Natural killer cell (primary cell): ENCODE measurements around the gene FAM98C. TPM values are rescaled to one million over a fixed set of nuclear protein-coding genes. Genes with fewer than 3 reads are reported as not detected.
A peak's percentile ranks its signal among the peaks of the same experiment; 100 is the strongest.
"Not testable (repeated sequence)": the region's sequence is repeated elsewhere in the genome, so short reads cannot be mapped to it uniquely, and the experiment has no call there.

Experiments used
- ATAC-seq, 3 donors: fragments of 150-1000 bp in 2 of 3; fragments of 200-7000 bp in 1 of 3; cut with Tn5 transposase; 1 replicate in 1 of 3; 2 replicates in 2 of 3; pipeline ENCODE4 v1.10.0; 2021; ENCODE audit warnings: mild to moderate bottlenecking in 2 of 3, moderate library complexity in 2 of 3
- DNase-seq, 2 donors: peaks; one replicate each; pipeline versions ENCODE4 v3.0.0 to v3.0.0-alpha.2; 2013 to 2021; ENCODE audit warnings: mixed read lengths in 1 of 2
- H3K27ac ChIP-seq: one replicate; pipeline ENCODE4 v1.5.1; 2013; ENCODE audit warnings: mild to moderate bottlenecking, low read length
- H3K27me3 ChIP-seq: one replicate; pipeline ENCODE4 v1.6.1; 2013; ENCODE audit warnings: low read length; ENCODE audit not compliant: control insufficient read depth, insufficient read depth
- H3K36me3 ChIP-seq: one replicate; pipeline ENCODE4 v1.6.1; 2013; ENCODE audit warnings: low read length; ENCODE audit not compliant: control insufficient read depth, insufficient read depth
- H3K4me1 ChIP-seq: one replicate; pipeline ENCODE4 v1.6.1; 2013; ENCODE audit warnings: low read length; ENCODE audit not compliant: control insufficient read depth, insufficient read depth
- H3K4me3 ChIP-seq: one replicate; pipeline ENCODE4 v1.5.1; 2013; ENCODE audit warnings: low read length
- H3K9me3 ChIP-seq: one replicate; pipeline ENCODE4 v1.6.1; 2013; ENCODE audit warnings: low read length; ENCODE audit not compliant: control insufficient read depth, insufficient read depth
- H3K27ac Mint-ChIP-seq, 2 donors: one replicate each; pipeline ENCODE4 v1.8.0; 2022; ENCODE audit warnings: mild to moderate bottlenecking in 2 of 2, mixed read lengths in 2 of 2, moderate library complexity in 1 of 2
- H3K27me3 Mint-ChIP-seq, 2 donors: one replicate each; pipeline ENCODE4 v1.8.0; 2022; ENCODE audit warnings: low read depth in 2 of 2, mixed read lengths in 2 of 2
- H3K36me3 Mint-ChIP-seq: one replicate; pipeline ENCODE4 v1.8.0; 2022; ENCODE audit warnings: mixed read lengths
- H3K4me1 Mint-ChIP-seq, 2 donors: one replicate each; pipeline ENCODE4 v1.8.0; 2022; ENCODE audit warnings: mixed read lengths in 2 of 2
- H3K4me3 Mint-ChIP-seq: one replicate; pipeline ENCODE4 v1.8.0; 2022; ENCODE audit warnings: mild to moderate bottlenecking, moderate library complexity, mixed read lengths
- H3K9me3 Mint-ChIP-seq, 2 donors: one replicate each; pipeline ENCODE4 v1.8.0; 2022; ENCODE audit warnings: mixed read lengths in 2 of 2
- WGBS: methylation state at CpG from one replicate; pipeline ENCODE4 v1.1.7; 2013; ENCODE audit warnings: missing lambda C conversion rate; ENCODE audit not compliant: insufficient coverage; 5-methylcytosine and 5-hydroxymethylcytosine counted together
- intact Hi-C: fragments of 100-400 bp; cut with micrococcal nuclease; formaldehyde crosslinking; loops from one replicate; pipeline ENCODE4 v1.14.2; 2022
- total RNA-seq, 4 donors: library from RNA; stranded (reverse); fragments of 120-200 nt in 1 of 4; gene quantifications; one replicate each; pipeline versions ENCODE4 v1.2.3 to v1.2.4, GENCODE V29; 2013 to 2022
- TF ChIP-seq, protein P1 (sequence below): fragments of 200-600 bp; IDR thresholded peaks from one replicate; pipeline ENCODE4 v1.8.0; 2022; ENCODE audit warnings: antibody characterized with exemption

FAM98C gene
- total RNA-seq, 3 donors from 2014 or later (not counting 1 experiment from before 2014, with no cell fraction given), result 36.9 to 42.1 (median 41.6) TPM

DNA sequence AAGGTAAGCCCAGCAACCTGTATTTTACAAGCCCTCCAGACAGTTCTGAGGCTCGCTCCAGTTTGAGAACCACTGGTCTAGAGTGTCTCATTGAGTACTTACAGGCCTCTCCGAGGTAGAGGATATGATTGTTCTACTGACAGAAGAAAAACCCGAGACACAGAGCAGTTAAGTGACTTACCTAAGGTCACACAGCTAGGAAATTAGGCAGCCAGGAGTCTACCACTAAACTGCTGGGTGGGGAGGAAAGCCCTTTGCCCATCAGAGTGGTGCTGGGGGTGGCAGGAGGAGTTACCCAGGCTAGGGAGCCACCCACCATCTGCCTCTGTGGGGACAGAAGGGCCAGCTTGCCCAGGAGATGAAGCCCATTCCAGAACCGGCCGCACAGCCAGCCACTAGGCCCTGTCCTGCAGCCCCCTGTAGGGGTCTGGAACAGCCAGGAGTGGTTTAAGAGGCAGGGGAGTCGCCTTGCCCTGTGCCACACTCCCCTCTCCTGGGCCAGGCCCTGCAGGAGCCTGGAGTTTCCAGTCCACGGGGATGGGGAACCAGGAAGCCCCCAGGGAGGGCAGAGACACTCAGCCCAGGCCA is 22.4 kb downstream of the FAM98C start:
- intact Hi-C loops, result no loop called here
- WGBS, result 81% methylated on average over 7 of the region's 7 CpGs
- no peaks in the 10 kb centered on the region for H3K9me3 ChIP-seq
- Mint-ChIP-seq H3K9me3 (no peaks in the 10 kb centered on the region), H3K4me3 (peak overlapping the region; percentile 47), H3K36me3 (no peaks in the 10 kb centered on the region), H3K4me1 (peaks cover 5 to 13% of the 10 kb centered on the region in 2 donors), H3K27me3 (peaks cover 5 to 6% of the 10 kb centered on the region in 2 donors), H3K27ac (no peak overlapping the region)
- ATAC-seq (no peak), DNase-seq (no peak)
- H3K36me3 ChIP-seq, result no peaks in the 10 kb centered on the region
- H3K27me3 ChIP-seq, result no peaks in the 10 kb centered on the region
- TF ChIP-seq, protein P1, sequence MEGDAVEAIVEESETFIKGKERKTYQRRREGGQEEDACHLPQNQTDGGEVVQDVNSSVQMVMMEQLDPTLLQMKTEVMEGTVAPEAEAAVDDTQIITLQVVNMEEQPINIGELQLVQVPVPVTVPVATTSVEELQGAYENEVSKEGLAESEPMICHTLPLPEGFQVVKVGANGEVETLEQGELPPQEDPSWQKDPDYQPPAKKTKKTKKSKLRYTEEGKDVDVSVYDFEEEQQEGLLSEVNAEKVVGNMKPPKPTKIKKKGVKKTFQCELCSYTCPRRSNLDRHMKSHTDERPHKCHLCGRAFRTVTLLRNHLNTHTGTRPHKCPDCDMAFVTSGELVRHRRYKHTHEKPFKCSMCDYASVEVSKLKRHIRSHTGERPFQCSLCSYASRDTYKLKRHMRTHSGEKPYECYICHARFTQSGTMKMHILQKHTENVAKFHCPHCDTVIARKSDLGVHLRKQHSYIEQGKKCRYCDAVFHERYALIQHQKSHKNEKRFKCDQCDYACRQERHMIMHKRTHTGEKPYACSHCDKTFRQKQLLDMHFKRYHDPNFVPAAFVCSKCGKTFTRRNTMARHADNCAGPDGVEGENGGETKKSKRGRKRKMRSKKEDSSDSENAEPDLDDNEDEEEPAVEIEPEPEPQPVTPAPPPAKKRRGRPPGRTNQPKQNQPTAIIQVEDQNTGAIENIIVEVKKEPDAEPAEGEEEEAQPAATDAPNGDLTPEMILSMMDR, result no peak
- H3K4me3 ChIP-seq, result peak overlapping the region; percentile 9
- H3K27ac ChIP-seq, result no peak overlapping the region
- H3K4me1 ChIP-seq, result peaks cover 10% of the 10 kb centered on the region

DNA sequence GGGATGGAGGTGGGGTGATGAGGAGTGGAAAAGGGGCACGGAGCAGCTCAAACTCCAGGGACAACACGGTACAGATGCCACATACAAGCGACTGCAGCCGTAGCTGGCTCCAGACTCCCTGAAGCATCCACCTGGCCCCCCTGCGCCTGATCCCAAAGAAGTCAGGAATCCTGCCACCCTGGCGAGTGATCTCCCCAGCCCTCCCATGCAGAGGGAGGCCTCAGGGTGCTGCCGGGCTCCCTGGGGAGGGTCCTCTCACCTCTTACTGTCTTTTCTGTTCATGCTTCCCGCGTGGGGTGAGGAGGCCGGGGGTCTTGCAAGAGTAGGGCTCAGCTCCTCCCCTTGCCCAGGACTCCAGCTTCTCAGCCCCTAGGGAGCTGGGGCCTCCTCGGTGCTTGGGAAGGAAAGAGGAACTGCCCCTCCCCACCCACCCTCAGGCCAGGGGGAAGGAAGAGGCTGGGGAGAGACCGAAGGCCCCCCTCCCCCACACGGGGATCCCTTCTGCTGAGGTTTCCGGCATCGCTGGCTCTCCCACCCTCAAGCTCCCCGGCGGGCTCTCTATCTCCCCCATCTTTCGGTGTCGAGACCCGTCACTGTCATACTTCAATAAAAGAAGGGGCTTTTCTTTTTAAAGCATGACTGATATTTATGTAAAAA is 23.0 kb downstream of the FAM98C start, which contains the start of gene RASGRP4:
RASGRP4 (minus strand) TSS at position 410 of the 657 bp plus-strand sequence; CDS start at position 282, 128 bp downstream.
- no peak within 1 kb of the TSS for H3K27ac ChIP-seq
- H3K4me3 ChIP-seq, result peak within 1 kb of the TSS; percentile 9
- H3K4me1 Mint-ChIP-seq, result peaks cover 5 to 13% of the 10 kb centered on the region in 2 donors

DNA sequence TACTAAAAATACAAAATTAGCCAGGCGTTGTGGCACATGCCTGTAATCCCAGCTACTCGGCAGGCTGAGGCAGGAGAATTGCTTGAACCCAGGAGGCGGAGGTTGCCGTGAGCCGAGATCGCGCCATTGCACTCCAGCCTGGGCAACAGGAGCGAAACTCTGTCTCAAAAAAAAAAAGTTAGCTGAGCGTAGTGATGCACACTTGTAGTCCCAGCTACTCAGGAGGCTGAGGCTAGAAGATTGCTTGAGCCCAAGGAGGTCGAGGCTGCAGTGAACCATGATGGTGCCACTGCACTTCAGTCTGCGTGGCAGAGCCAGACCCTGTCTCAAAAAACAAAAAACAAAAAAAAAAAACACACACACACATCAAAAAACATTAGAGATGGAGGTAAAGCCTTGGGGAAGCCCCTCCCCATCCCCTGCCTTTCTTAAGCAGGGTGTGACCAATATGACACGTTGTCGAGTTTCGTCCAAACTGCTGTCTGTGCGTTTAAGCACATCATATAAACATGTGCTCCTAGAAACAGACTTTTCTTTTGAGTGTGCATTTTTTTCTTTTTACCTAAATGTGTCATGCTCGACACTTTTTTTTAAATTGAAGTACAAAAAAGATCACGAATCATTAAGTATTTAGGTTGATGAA is 24.3 kb downstream of the FAM98C start:
- H3K27me3 Mint-ChIP-seq, H3K36me3 ChIP-seq, intact Hi-C loops, H3K4me1 ChIP-seq, H3K27ac ChIP-seq, H3K36me3 Mint-ChIP-seq, H3K9me3 ChIP-seq, H3K9me3 Mint-ChIP-seq, H3K27me3 ChIP-seq, ATAC-seq, H3K4me3 ChIP-seq, H3K4me3 Mint-ChIP-seq, H3K27ac Mint-ChIP-seq: not testable (repeated sequence)
- peak in 1 of 2 donors; percentile 56 for DNase-seq
- H3K4me1 Mint-ChIP-seq, result peaks cover 5 to 13% of the 10 kb centered on the region in 2 donors
- WGBS, result 63% methylated on average over 15 of the region's 17 CpGs

More for the DNA sequence above, 23.0 kb downstream of the FAM98C start, which contains the start of gene RASGRP4:
- DNase-seq (peak in 1 of 2 donors; percentile 64), ATAC-seq (peak in 2 of 3 donors; percentile 53 to 73)
- Mint-ChIP-seq H3K9me3 (no peaks in the 10 kb centered on the region), H3K4me3 (peak within 1 kb of the TSS; percentile 47), H3K36me3 (no peaks in the 10 kb centered on the region), H3K27ac (peak within 1 kb of the TSS in 1 of 2 donors; percentile 60), H3K27me3 (peaks cover 4 to 6% of the 10 kb centered on the region in 2 donors)
- no peaks in the 10 kb centered on the region for H3K9me3 ChIP-seq
- TF ChIP-seq, protein P1, result no peak
- H3K36me3 ChIP-seq, result no peaks in the 10 kb centered on the region
- peaks cover 10% of the 10 kb centered on the region for H3K4me1 ChIP-seq
- H3K27me3 ChIP-seq, result no peaks in the 10 kb centered on the region
- 18% methylated on average over 16 of the region's 20 CpGs for WGBS
- intact Hi-C loops, result no loop called here
